IMR-90 (cell line): Measurements from ENCODE around the gene OMG. TPM values are rescaled to one million over a fixed set of nuclear protein-coding genes. Genes with fewer than 3 reads are reported as not detected.

Source experiments
- ATAC-seq: fragments of 200-7000 bp; cut with Tn5 transposase; 2 replicates; pipeline ENCODE4 v1.9.1; 2020; ENCODE audit warnings: low read depth, mild to moderate bottlenecking, moderate library complexity
- BruUV-seq: library from RNA; stranded (reverse); fragments of 400-500 nt; replicated peaks from 2 replicates; lab custom pipeline; 2021; lab: Mats Ljungman, UMichigan
- CTCF ChIA-PET: fragments of 300-600 bp; formaldehyde crosslinking; extraction: SDS; loops from one replicate; lab custom pipeline; 2021; ENCODE audit warnings: antibody characterized with exemption; lab: Yijun Ruan, JAX
- POLR2A ChIA-PET: fragments of 300-600 bp; sonication (Branson Sonifier 250); formaldehyde crosslinking; loops from one replicate; lab custom pipeline; 2022; ENCODE audit warnings: antibody characterized with exemption; ENCODE audit not compliant: unreplicated experiment; lab: Charles Lee
- DNase-seq: peaks from one replicate; pipeline ENCODE4 v3.0.0; 2013
- H2AFZ ChIP-seq: replicated peaks from 2 replicates; pipeline ENCODE3; 2013; ENCODE audit warnings: low read length, mild to moderate bottlenecking; ENCODE audit not compliant: poor library complexity
- H2AK5ac ChIP-seq: 2 replicates; pipeline ENCODE4 v1.6.1; 2013; ENCODE audit warnings: low read depth, low read length, inconsistent platforms
- H2AK9ac ChIP-seq: replicated peaks from 2 replicates; pipeline ENCODE3; 2013; ENCODE audit warnings: mild to moderate bottlenecking, low read depth, low read length, moderate library complexity; ENCODE audit not compliant: poor library complexity
- H2BK120ac ChIP-seq: 2 replicates; pipeline ENCODE4 v1.6.1; 2013; ENCODE audit warnings: low read depth, low read length, inconsistent platforms
- H2BK15ac ChIP-seq: 3 replicates; pipeline ENCODE4 v1.6.1; 2013; ENCODE audit warnings: low read depth, low read length, inconsistent platforms
- H2BK20ac ChIP-seq: 2 replicates; pipeline ENCODE4 v1.6.1; 2013; ENCODE audit warnings: low read depth, mild to moderate bottlenecking, inconsistent platforms, low read length, moderate library complexity
- H2BK5ac ChIP-seq: 2 replicates; pipeline ENCODE4 v1.6.1; 2013; ENCODE audit warnings: mild to moderate bottlenecking, low read depth, low read length, inconsistent platforms; ENCODE audit not compliant: poor library complexity, severe bottlenecking
- H3K14ac ChIP-seq: replicated peaks from 2 replicates; pipeline ENCODE4 v1.6.1; 2013; ENCODE audit warnings: low read depth, low read length, inconsistent platforms
- H3K18ac ChIP-seq: 2 replicates; pipeline ENCODE4 v1.6.1; 2013; ENCODE audit warnings: low read depth, low read length, control low read depth
- H3K23ac ChIP-seq: 2 replicates; pipeline ENCODE4 v1.6.1; 2013; ENCODE audit warnings: low read depth, low read length, inconsistent platforms
- H3K27ac ChIP-seq: 2 replicates; pipeline ENCODE4 v1.5.1; 2013; ENCODE audit warnings: mild to moderate bottlenecking, control low read depth, low read length; ENCODE audit not compliant: insufficient read depth
- H3K27me3 ChIP-seq: 2 replicates; pipeline ENCODE4 v1.6.1; 2013; ENCODE audit warnings: low read length; ENCODE audit not compliant: control insufficient read depth, insufficient read depth
- H3K36me3 ChIP-seq: 2 replicates; pipeline ENCODE4 v1.6.1; 2013; ENCODE audit warnings: low read length, mixed read lengths; ENCODE audit not compliant: control insufficient read depth, insufficient read depth
- H3K4ac ChIP-seq: 2 replicates; pipeline ENCODE4 v1.6.1; 2013; ENCODE audit warnings: low read depth, low read length, inconsistent platforms
- H3K4me1 ChIP-seq: 2 replicates; pipeline ENCODE4 v1.6.1; 2013; ENCODE audit warnings: low read length, mixed read lengths; ENCODE audit not compliant: control insufficient read depth, insufficient read depth
- H3K4me2 ChIP-seq: 2 replicates; pipeline ENCODE4 v1.6.1; 2013; ENCODE audit warnings: low read depth, mild to moderate bottlenecking, control low read depth, low read length, moderate library complexity
- H3K4me3 ChIP-seq: 2 replicates; pipeline ENCODE4 v1.5.1; 2013; ENCODE audit warnings: low read depth, mild to moderate bottlenecking, control low read depth, low read length, moderate library complexity; ENCODE audit not compliant: insufficient read depth
- H3K56ac ChIP-seq: 2 replicates; pipeline ENCODE4 v1.6.1; 2013; ENCODE audit warnings: low read length, inconsistent platforms; ENCODE audit not compliant: insufficient read depth; ENCODE audit errors: extremely low read depth
- H3K79me1 ChIP-seq, 2 experiments: 2 replicates each; pipeline ENCODE4 v1.6.1; 2013; ENCODE audit warnings: low read length in 2 of 2, inconsistent platforms in 1 of 2, low read depth in 1 of 2
- H3K9ac ChIP-seq: 2 replicates; pipeline ENCODE4 v1.6.1; 2013; ENCODE audit warnings: low read depth, low read length, control low read depth
- H3K9me1 ChIP-seq: 2 replicates; pipeline ENCODE4 v1.6.1; 2013; ENCODE audit warnings: low read length, inconsistent platforms; ENCODE audit not compliant: insufficient read depth
- H3K9me3 ChIP-seq: 2 replicates; pipeline ENCODE4 v1.6.1; 2013; ENCODE audit warnings: low read length; ENCODE audit not compliant: control insufficient read depth, insufficient read depth
- H4K20me1 ChIP-seq: 2 replicates; pipeline ENCODE4 v1.6.1; 2013; ENCODE audit warnings: low read length, inconsistent platforms; ENCODE audit not compliant: insufficient read depth
- H4K5ac ChIP-seq: 2 replicates; pipeline ENCODE4 v1.6.1; 2013; ENCODE audit warnings: mild to moderate bottlenecking, low read depth, low read length, control low read depth
- H4K8ac ChIP-seq, 2 experiments: 2 replicates each; pipeline ENCODE4 v1.6.1; 2013; ENCODE audit warnings: low read depth in 2 of 2, low read length in 2 of 2, control low read depth in 1 of 2, inconsistent platforms in 1 of 2
- H4K91ac ChIP-seq: 2 replicates; pipeline ENCODE4 v1.6.1; 2013; ENCODE audit warnings: low read depth, low read length, inconsistent platforms; ENCODE audit not compliant: insufficient read depth
- BHLHE40 ChIP-seq: fragments of 150-350 bp; IDR thresholded peaks from 2 replicates; pipeline ENCODE4 v1.6.1; 2016; ENCODE audit warnings: mild to moderate bottlenecking, low read depth, low read length
- CEBPB ChIP-seq: IDR thresholded peaks from 2 replicates; pipeline ENCODE4 v1.6.1; 2012; ENCODE audit warnings: low read depth, low read length, improper control_type of control experiment
- CHD1 ChIP-seq: IDR thresholded peaks from 2 replicates; pipeline ENCODE4 v1.6.1; 2012; ENCODE audit warnings: low read depth, low read length, improper control_type of control experiment
- FOS ChIP-seq: fragments of 150-350 bp; IDR thresholded peaks from 2 replicates; pipeline ENCODE4 v1.6.1; 2016; ENCODE audit warnings: low read depth, low read length
- MAFK ChIP-seq: IDR thresholded peaks from 2 replicates; pipeline ENCODE4 v1.6.1; 2012; ENCODE audit warnings: low read depth, low read length, improper control_type of control experiment
- MAZ ChIP-seq: IDR thresholded peaks from 2 replicates; pipeline ENCODE4 v1.6.1; 2012; ENCODE audit warnings: low read depth, mild to moderate bottlenecking, low read length, improper control_type of control experiment, moderate library complexity, borderline replicate concordance
- MXI1 ChIP-seq: IDR thresholded peaks from 2 replicates; pipeline ENCODE4 v1.6.1; 2012; ENCODE audit warnings: low read depth, mild to moderate bottlenecking, low read length, moderate library complexity, borderline replicate concordance
- NFE2L2 ChIP-seq: fragments of 150-350 bp; IDR thresholded peaks from 2 replicates; pipeline ENCODE4 v1.6.1; 2016; ENCODE audit warnings: low read depth, mild to moderate bottlenecking, low read length
- POLR2A ChIP-seq: IDR thresholded peaks from 2 replicates; pipeline ENCODE4 v1.6.1; 2012; ENCODE audit warnings: mild to moderate bottlenecking, low read depth, low read length
- RAD21 ChIP-seq: IDR thresholded peaks from 2 replicates; pipeline ENCODE4 v1.6.1; 2012; ENCODE audit warnings: low read length, improper control_type of control experiment
- RCOR1 ChIP-seq: IDR thresholded peaks from 2 replicates; pipeline ENCODE4 v1.6.1; 2012; ENCODE audit warnings: mild to moderate bottlenecking, low read length, improper control_type of control experiment; ENCODE audit not compliant: insufficient replicate concordance
- RFX5 ChIP-seq: IDR thresholded peaks from 2 replicates; pipeline ENCODE4 v1.8.0; 2012; ENCODE audit warnings: low read depth, mild to moderate bottlenecking, low read length, moderate library complexity
- SMC3 ChIP-seq: fragments of 150-350 bp; IDR thresholded peaks from 2 replicates; pipeline ENCODE4 v1.6.1; 2016; ENCODE audit warnings: low read depth, mild to moderate bottlenecking, antibody characterized with exemption, low read length, moderate library complexity
- WGBS, 2 experiments: methylation state at CpG; one replicate each; pipeline versions ENCODE4 v1.1.5 to v1.1.7; 2013; ENCODE audit warnings: missing lambda C conversion rate in 2 of 2; ENCODE audit not compliant: insufficient read length in 1 of 2; ENCODE audit errors: extremely low coverage in 2 of 2; 5-methylcytosine and 5-hydroxymethylcytosine counted together
- dilution Hi-C: fragments of 300-500 bp; cut with HindIII; formaldehyde crosslinking; loops from one replicate; pipeline ENCODE4 v1.14.3; 2018; ENCODE audit warnings: low sequenced_read_pairs; ENCODE audit not compliant: unreplicated experiment
- in situ Hi-C: fragments of 300-500 bp; cut with MboI; formaldehyde crosslinking; loops from 3 replicates; pipeline ENCODE4 v1.14.3; 2019; ENCODE audit warnings: low sequenced_read_pairs, inconsistent platforms, mixed read lengths
- intact Hi-C: fragments of 100-400 bp; cut with micrococcal nuclease; formaldehyde crosslinking; loops from 2 replicates; pipeline ENCODE4 v1.10.0; 2022
- polyA plus RNA-seq, 3 experiments: library from polyadenylated mRNA; depleted of rRNA; stranded (reverse); fragments of >200 nt; gene quantifications; 2 replicates each; pipeline ENCODE4 v1.2.3, GENCODE V29; 2012; ENCODE audit warnings: low replicate concordance in 1 of 3
- total RNA-seq: library from RNA; depleted of rRNA; stranded (reverse); fragments of >200 nt; gene quantifications from 2 replicates; pipeline ENCODE4 v1.2.3, GENCODE V29; 2012
- TF ChIP-seq, protein P1 (sequence below): fragments of 150-350 bp; IDR thresholded peaks from 2 replicates; pipeline ENCODE4 v1.6.1; 2016; ENCODE audit warnings: low read depth, mild to moderate bottlenecking, low read length, moderate library complexity, borderline replicate concordance
- TF ChIP-seq, protein P2 (sequence below): conservative IDR thresholded peaks from 2 replicates; pipeline ENCODE4 v1.5.1; 2012; ENCODE audit warnings: mild to moderate bottlenecking, low read depth, low read length, improper control_type of control experiment

Gene OMG
- total and polyA plus RNA-seq, 2 of the 4 experiments (the other 2 are of a cell fraction): 0.18 TPM; not detected in 1

DNA sequence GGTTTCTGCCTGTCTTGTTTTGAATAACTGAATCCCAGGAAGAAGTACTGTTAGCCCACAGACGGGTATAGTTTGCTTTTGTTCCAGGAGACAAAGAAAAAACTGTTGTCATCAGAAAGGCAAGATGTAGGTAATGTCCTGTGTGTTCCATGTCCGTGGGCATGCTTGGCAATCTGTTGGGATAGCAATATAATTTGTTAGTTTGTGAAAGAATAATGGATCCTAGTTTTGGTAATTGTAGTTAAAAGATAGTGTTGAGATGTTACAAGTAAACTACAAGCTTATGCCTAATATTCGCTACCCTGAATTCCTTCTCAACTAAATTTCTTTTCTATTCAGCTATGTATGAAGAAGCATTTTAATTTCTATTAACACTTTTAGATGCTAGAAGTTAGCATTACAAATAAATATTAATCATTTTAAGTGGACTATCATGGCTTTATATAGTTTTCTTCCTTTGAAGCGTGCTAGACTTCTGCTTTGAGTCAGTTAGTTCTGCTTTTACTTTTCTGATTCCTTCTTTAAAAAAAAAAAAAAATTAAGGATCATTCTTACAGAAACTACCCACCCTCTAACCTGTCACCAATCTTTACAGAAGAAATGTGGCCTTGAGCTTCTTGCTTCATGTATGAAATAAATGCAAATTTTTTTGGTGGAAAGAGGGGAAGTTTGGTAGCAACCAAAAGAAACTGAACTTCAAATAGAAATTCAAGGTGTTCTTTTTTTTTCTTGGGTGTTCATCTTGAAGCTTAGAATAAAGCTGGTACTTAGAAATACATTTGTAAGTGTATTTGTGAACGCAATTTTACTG lies 22.0 kb upstream of the OMG start:
- no peak overlapping the region for H3K56ac ChIP-seq
- CTCF ChIA-PET: interaction anchor here (0.6 kb wide), 2 partner anchors 51 to 378 kb away, joined by 3 to 6 read pairs; no protein-coding TSS in a partner anchor
- no peak for ATAC-seq
- no peaks in the 10 kb centered on the region for H3K9me3 ChIP-seq
- POLR2A ChIA-PET: no interaction called here
- H3K4me1 ChIP-seq: peaks cover 3% of the 10 kb centered on the region
- no peak for DNase-seq
- no peak overlapping the region for H3K14ac ChIP-seq
- no TSS peak for BruUV-seq
- H3K4me2 ChIP-seq: no peak overlapping the region
- no peak overlapping the region for H3K23ac ChIP-seq
- H4K5ac ChIP-seq: no peak overlapping the region; the same call in 1 of the 2 replicates
- intact Hi-C loops (no loop called here), in situ Hi-C loops (no loop called here), dilution Hi-C loops (no loop called here)
- H3K36me3 ChIP-seq: no peaks in the 10 kb centered on the region
- peaks cover 8 to 39% of the 10 kb centered on the region in 2 experiments; a peak in 3 of 4 replicates for H3K79me1 ChIP-seq
- no peak overlapping the region for H2BK20ac ChIP-seq
- no peak overlapping the region for H4K8ac ChIP-seq
- no peaks in the 10 kb centered on the region for H3K9me1 ChIP-seq
- WGBS, 2 experiments: 63% methylated on average over 1 of the region's 5 CpGs; no CpG with 5 or more reads in 1 of the 2 experiments
- H2BK5ac ChIP-seq: no peak overlapping the region
- H2AFZ ChIP-seq: no peak overlapping the region
- H2AK9ac ChIP-seq: no peak overlapping the region
- no peak overlapping the region for H3K27ac ChIP-seq
- H3K9ac ChIP-seq: no peak overlapping the region
- no peak overlapping the region for H3K4me3 ChIP-seq
- H4K91ac ChIP-seq: no peak overlapping the region
- H2BK15ac ChIP-seq: 0 out of 3 replicates have a peak overlapping the region, but pooled peaks have one; percentile 14
- H3K18ac ChIP-seq: 0 out of 2 replicates have a peak overlapping the region, but pooled peaks have one; percentile 33
- H4K20me1 ChIP-seq: no peaks in the 10 kb centered on the region; the same call in 1 of the 2 replicates
- H3K4ac ChIP-seq: no peak overlapping the region
- H3K27me3 ChIP-seq: no peaks in the 10 kb centered on the region
- peak overlapping the region; percentile 44; the same call in 1 of the 2 replicates for H2BK120ac ChIP-seq
- no peak overlapping the region for H2AK5ac ChIP-seq
- no peak for TF ChIP-seq FOS
- TF ChIP-seq RAD21: no peak
- TF ChIP-seq MXI1: no peak
- no peak for TF ChIP-seq POLR2A
- no peak for TF ChIP-seq CEBPB
- TF ChIP-seq, protein P1, sequence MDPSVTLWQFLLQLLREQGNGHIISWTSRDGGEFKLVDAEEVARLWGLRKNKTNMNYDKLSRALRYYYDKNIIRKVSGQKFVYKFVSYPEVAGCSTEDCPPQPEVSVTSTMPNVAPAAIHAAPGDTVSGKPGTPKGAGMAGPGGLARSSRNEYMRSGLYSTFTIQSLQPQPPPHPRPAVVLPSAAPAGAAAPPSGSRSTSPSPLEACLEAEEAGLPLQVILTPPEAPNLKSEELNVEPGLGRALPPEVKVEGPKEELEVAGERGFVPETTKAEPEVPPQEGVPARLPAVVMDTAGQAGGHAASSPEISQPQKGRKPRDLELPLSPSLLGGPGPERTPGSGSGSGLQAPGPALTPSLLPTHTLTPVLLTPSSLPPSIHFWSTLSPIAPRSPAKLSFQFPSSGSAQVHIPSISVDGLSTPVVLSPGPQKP: no peak
- no peak for TF ChIP-seq MAFK
- TF ChIP-seq RFX5: no peak
- TF ChIP-seq NFE2L2: no peak
- TF ChIP-seq SMC3: no peak
- no peak for TF ChIP-seq BHLHE40
- no peak for TF ChIP-seq MAZ
- TF ChIP-seq RCOR1: no peak
- TF ChIP-seq, protein P2, sequence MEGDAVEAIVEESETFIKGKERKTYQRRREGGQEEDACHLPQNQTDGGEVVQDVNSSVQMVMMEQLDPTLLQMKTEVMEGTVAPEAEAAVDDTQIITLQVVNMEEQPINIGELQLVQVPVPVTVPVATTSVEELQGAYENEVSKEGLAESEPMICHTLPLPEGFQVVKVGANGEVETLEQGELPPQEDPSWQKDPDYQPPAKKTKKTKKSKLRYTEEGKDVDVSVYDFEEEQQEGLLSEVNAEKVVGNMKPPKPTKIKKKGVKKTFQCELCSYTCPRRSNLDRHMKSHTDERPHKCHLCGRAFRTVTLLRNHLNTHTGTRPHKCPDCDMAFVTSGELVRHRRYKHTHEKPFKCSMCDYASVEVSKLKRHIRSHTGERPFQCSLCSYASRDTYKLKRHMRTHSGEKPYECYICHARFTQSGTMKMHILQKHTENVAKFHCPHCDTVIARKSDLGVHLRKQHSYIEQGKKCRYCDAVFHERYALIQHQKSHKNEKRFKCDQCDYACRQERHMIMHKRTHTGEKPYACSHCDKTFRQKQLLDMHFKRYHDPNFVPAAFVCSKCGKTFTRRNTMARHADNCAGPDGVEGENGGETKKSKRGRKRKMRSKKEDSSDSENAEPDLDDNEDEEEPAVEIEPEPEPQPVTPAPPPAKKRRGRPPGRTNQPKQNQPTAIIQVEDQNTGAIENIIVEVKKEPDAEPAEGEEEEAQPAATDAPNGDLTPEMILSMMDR: no peak
- TF ChIP-seq CHD1: no peak
